Neural progenitor cell (in vitro differentiated cells): ENCODE results near the gene DIAPH2. TPM values are rescaled to one million over a fixed set of nuclear protein-coding genes. Genes with fewer than 3 reads are reported as not detected.

Experiments
- DNase-seq: peaks from one replicate; pipeline ENCODE4 v3.0.0-alpha.2; 2016; ENCODE audit warnings: low spot score
- H2AFZ ChIP-seq: fragments of 200-600 bp; sonication (generic); replicated peaks from 2 replicates; pipeline ENCODE4 v1.6.1; 2016; ENCODE audit warnings: antibody characterized with exemption
- H3F3A ChIP-seq: fragments of 200-600 bp; sonication (generic); 2 replicates; pipeline ENCODE4 v1.6.1; 2016; ENCODE audit warnings: antibody characterized with exemption, low read depth
- H3K27ac ChIP-seq: fragments of 200-600 bp; sonication (generic); 2 replicates; pipeline ENCODE4 v1.5.1; 2016; ENCODE audit warnings: mild to moderate bottlenecking
- H3K27me3 ChIP-seq: fragments of 200-600 bp; sonication (generic); 2 replicates; pipeline ENCODE4 v1.6.1; 2016; ENCODE audit warnings: mild to moderate bottlenecking, moderate library complexity
- H3K36me3 ChIP-seq: fragments of 200-600 bp; sonication (generic); 2 replicates; pipeline ENCODE4 v1.5.1; 2016
- H3K4me1 ChIP-seq: fragments of 200-600 bp; sonication (generic); 2 replicates; pipeline ENCODE4 v1.6.1; 2016; ENCODE audit warnings: mixed run types
- H3K4me2 ChIP-seq: fragments of 200-600 bp; sonication (generic); 2 replicates; pipeline ENCODE4 v1.6.1; 2016
- H3K4me3 ChIP-seq: fragments of 200-600 bp; sonication (generic); 2 replicates; pipeline ENCODE4 v1.5.1; 2016
- H3K79me2 ChIP-seq: fragments of 200-600 bp; sonication (generic); 2 replicates; pipeline ENCODE4 v1.6.1; 2016; ENCODE audit warnings: low read depth
- H3K9ac ChIP-seq: fragments of 200-600 bp; sonication (generic); 2 replicates; pipeline ENCODE4 v1.6.1; 2016
- H3K9me3 ChIP-seq: fragments of 200-600 bp; sonication (generic); 2 replicates; pipeline ENCODE4 v1.5.1; 2016; ENCODE audit warnings: low read depth
- H4K20me1 ChIP-seq: fragments of 200-600 bp; sonication (generic); 2 replicates; pipeline ENCODE4 v1.6.1; 2016; ENCODE audit warnings: low read depth
- H3K27ac Mint-ChIP-seq: 3 replicates; pipeline ENCODE4 v1.8.0; 2021; ENCODE audit warnings: mixed read lengths
- H3K27me3 Mint-ChIP-seq: 2 replicates; pipeline ENCODE4 v1.8.0; 2022; ENCODE audit warnings: low read depth, mild to moderate bottlenecking, inconsistent platforms, moderate library complexity, mixed read lengths; ENCODE audit not compliant: insufficient read depth
- H3K36me3 Mint-ChIP-seq: 3 replicates; pipeline ENCODE4 v1.8.0; 2021; ENCODE audit warnings: mixed read lengths
- H3K4me1 Mint-ChIP-seq: 3 replicates; pipeline ENCODE4 v1.8.0; 2021; ENCODE audit warnings: mixed read lengths
- H3K4me3 Mint-ChIP-seq: 3 replicates; pipeline ENCODE4 v1.8.0; 2021; ENCODE audit warnings: mild to moderate bottlenecking, moderate library complexity, mixed read lengths
- H3K9me3 Mint-ChIP-seq: 3 replicates; pipeline ENCODE4 v1.8.0; 2020; ENCODE audit warnings: mixed read lengths
- CTCF ChIP-seq: fragments of 200-600 bp; sonication (generic); IDR thresholded peaks from 2 replicates; pipeline ENCODE4 v1.5.1; 2017; ENCODE audit warnings: antibody characterized with exemption, mild to moderate bottlenecking
- EZH2 ChIP-seq: fragments of 200-600 bp; sonication (generic); IDR thresholded peaks from 2 replicates; pipeline ENCODE4 v1.6.1; 2017; ENCODE audit warnings: antibody characterized with exemption, mild to moderate bottlenecking, moderate library complexity
- EZH2phosphoT487 ChIP-seq: fragments of 200-600 bp; sonication (generic); IDR thresholded peaks from 2 replicates; pipeline ENCODE4 v1.6.1; 2017; ENCODE audit warnings: antibody characterized with exemption
- total RNA-seq: library from RNA; depleted of rRNA; stranded (reverse); fragments of >200 nt; gene quantifications from 2 replicates; pipeline ENCODE4 v1.2.3, GENCODE V29; 2015; ENCODE audit warnings: low replicate concordance

The DIAPH2 gene
- total RNA-seq, 1 donor from 2014 or later = 24.0 TPM

GRCh38 chrX:96978906-96979305, 294.3 kb downstream of the DIAPH2 start:
- no peak for TF ChIP-seq CTCF
- TF ChIP-seq EZH2phosphoT487 = no peak
- TF ChIP-seq EZH2 = no peak
- H3K9me3 ChIP-seq = no peaks in the 10 kb centered on the region
- no peak overlapping the region for H3K27ac Mint-ChIP-seq
- no peak for DNase-seq
- H2AFZ ChIP-seq = no peak overlapping the region
- no peak overlapping the region for H3K9ac ChIP-seq
- H3K27me3 ChIP-seq = no peaks in the 10 kb centered on the region
- no peak overlapping the region for H3K4me3 Mint-ChIP-seq
- H3K4me1 Mint-ChIP-seq = peaks cover 2% of the 10 kb centered on the region
- no peaks in the 10 kb centered on the region for H3F3A ChIP-seq
- no peak overlapping the region for H3K27ac ChIP-seq
- peaks cover 15% of the 10 kb centered on the region for H3K4me1 ChIP-seq
- no peaks in the 10 kb centered on the region for H3K36me3 ChIP-seq
- no peaks in the 10 kb centered on the region for H4K20me1 ChIP-seq
- H3K27me3 Mint-ChIP-seq = no peaks in the 10 kb centered on the region
- no peaks in the 10 kb centered on the region for H3K79me2 ChIP-seq
- H3K4me3 ChIP-seq = no peak overlapping the region
- no peaks in the 10 kb centered on the region for H3K36me3 Mint-ChIP-seq
- no peak overlapping the region for H3K4me2 ChIP-seq
- no peaks in the 10 kb centered on the region for H3K9me3 Mint-ChIP-seq

- Histone ChIP-seq H3F3A (no peaks in the 10 kb centered on the region), H4K20me1 (no peaks in the 10 kb centered on the region), H3K36me3 (no peaks in the 10 kb centered on the region), H3K4me3 (no peak overlapping the region), H3K4me1 (peaks cover 15% of the 10 kb centered on the region), H3K27me3 (no peaks in the 10 kb centered on the region), H3K4me2 (no peak overlapping the region), H3K27ac (no peak overlapping the region), H2AFZ (no peak overlapping the region), H3K9me3 (no peaks in the 10 kb centered on the region), H3K9ac (no peak overlapping the region), H3K79me2 (no peaks in the 10 kb centered on the region)
- H3K36me3 Mint-ChIP-seq = no peaks in the 10 kb centered on the region
- no peaks in the 10 kb centered on the region for H3K27me3 Mint-ChIP-seq
- no peaks in the 10 kb centered on the region for H3K9me3 Mint-ChIP-seq
- DNase-seq = peak; percentile 27
- peaks cover 2% of the 10 kb centered on the region for H3K4me1 Mint-ChIP-seq
- TF ChIP-seq CTCF = no peak
- no peak for TF ChIP-seq EZH2phosphoT487
- no peak for TF ChIP-seq EZH2
- no peak overlapping the region for H3K27ac Mint-ChIP-seq
- H3K4me3 Mint-ChIP-seq = no peak overlapping the region
Observed at GRCh38 chrX:96979766-96980165, 295.1 kb downstream of the DIAPH2 start.

DNA sequence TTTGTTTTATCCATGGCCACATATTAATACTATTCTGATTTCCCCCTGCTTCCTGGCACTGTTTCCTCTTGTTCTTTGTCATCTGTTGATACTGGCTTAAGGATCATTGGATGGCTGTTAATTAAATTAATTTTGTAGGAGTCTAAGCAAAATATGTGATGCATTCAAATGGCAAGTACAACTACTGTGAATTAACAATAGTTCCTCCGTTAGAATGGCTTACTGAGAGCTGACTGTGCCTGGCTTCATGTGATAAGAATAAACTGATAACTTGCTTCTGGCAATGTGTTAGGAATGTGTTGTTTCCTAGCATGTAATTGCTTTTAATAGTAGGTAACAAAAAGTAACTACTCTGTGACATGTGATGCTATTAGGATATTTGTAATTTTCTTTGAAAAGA, 297.5 kb downstream of the DIAPH2 start:
- no peaks in the 10 kb centered on the region for H3K9me3 Mint-ChIP-seq
- H3K27me3 Mint-ChIP-seq = no peaks in the 10 kb centered on the region
- no peak for TF ChIP-seq EZH2

DNA sequence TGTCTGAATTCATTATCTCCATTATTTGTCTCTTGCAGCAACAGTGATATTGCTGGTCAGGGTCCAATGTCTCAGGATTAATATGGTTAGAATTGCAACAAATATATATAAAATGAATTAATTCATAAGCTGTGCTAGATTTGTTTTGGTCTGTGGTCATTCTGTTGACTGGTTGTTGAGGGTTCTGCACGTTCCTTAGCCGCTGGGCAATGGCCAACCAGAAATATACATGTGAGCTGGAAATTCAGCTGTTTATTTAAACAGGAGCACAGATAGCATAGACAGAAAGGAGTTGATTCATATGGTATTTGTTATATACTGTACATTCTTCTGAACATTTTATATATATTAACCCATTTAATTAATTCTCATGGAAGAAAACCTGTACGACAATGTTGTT, 299.9 kb downstream of the DIAPH2 start:
- H3K4me2 ChIP-seq = no peak overlapping the region
- no peak overlapping the region for H2AFZ ChIP-seq
- no peaks in the 10 kb centered on the region for H4K20me1 ChIP-seq
- Mint-ChIP-seq H3K4me1 (peaks cover 4% of the 10 kb centered on the region), H3K9me3 (no peaks in the 10 kb centered on the region), H3K27ac (no peak overlapping the region), H3K27me3 (no peaks in the 10 kb centered on the region), H3K36me3 (no peaks in the 10 kb centered on the region), H3K4me3 (no peak overlapping the region)
- no peak overlapping the region for H3K4me3 ChIP-seq
- no peak overlapping the region for H3K9ac ChIP-seq
- H3K27ac ChIP-seq = no peak overlapping the region
- no peaks in the 10 kb centered on the region for H3F3A ChIP-seq
- H3K27me3 ChIP-seq = no peaks in the 10 kb centered on the region
- no peaks in the 10 kb centered on the region for H3K9me3 ChIP-seq
- no peak for TF ChIP-seq EZH2phosphoT487
- no peak for TF ChIP-seq CTCF
- TF ChIP-seq EZH2 = no peak
- no peak for DNase-seq
- peaks cover 19% of the 10 kb centered on the region for H3K4me1 ChIP-seq
- H3K79me2 ChIP-seq = no peaks in the 10 kb centered on the region
- no peaks in the 10 kb centered on the region for H3K36me3 ChIP-seq

More for the DNA sequence above, 297.5 kb downstream of the DIAPH2 start:
- H2AFZ ChIP-seq = no peak overlapping the region
- H3K4me3 ChIP-seq = no peak overlapping the region
- H3K36me3 ChIP-seq = no peaks in the 10 kb centered on the region
- H3K79me2 ChIP-seq = no peaks in the 10 kb centered on the region
- peaks cover 2% of the 10 kb centered on the region for H3K4me1 Mint-ChIP-seq
- no peak overlapping the region for H3K27ac ChIP-seq
- H3K9me3 ChIP-seq = no peaks in the 10 kb centered on the region
- H3K9ac ChIP-seq = no peak overlapping the region
- H4K20me1 ChIP-seq = no peaks in the 10 kb centered on the region
- DNase-seq = no peak
- H3K4me2 ChIP-seq = no peak overlapping the region
- H3F3A ChIP-seq = no peaks in the 10 kb centered on the region
- H3K4me3 Mint-ChIP-seq = no peak overlapping the region
- peaks cover 15% of the 10 kb centered on the region for H3K4me1 ChIP-seq
- H3K36me3 Mint-ChIP-seq = no peaks in the 10 kb centered on the region
- no peaks in the 10 kb centered on the region for H3K27me3 ChIP-seq
- no peak overlapping the region for H3K27ac Mint-ChIP-seq
